ENCODE results near the gene SHB. TPM values are rescaled to one million over a fixed set of nuclear protein-coding genes. Genes with fewer than 3 reads are reported as not detected.
A peak's percentile ranks its signal among the peaks of the same experiment; 100 is the strongest.

Gene SHB
- total RNA-seq, 1 donor from 2014 or later, result 20.9 TPM

- Histone ChIP-seq H3K36me3 (no peaks in the 10 kb centered on the region), H3K27ac (no peak overlapping the region), H3K9me3 (no peaks in the 10 kb centered on the region), H3K4me3 (no peak overlapping the region), H3K4me1 (peaks cover 16% of the 10 kb centered on the region), H3K27me3 (no peaks in the 10 kb centered on the region)
- no peak for DNase-seq (ENCODE audit: extremely low spot score in 2 of 2)
- intact Hi-C loops (cut with DNase I), result loop anchor here (10.0 kb wide), 1 partner anchor 517 kb away; no protein-coding TSS in a partner anchor
- TF ChIP-seq, protein P1, sequence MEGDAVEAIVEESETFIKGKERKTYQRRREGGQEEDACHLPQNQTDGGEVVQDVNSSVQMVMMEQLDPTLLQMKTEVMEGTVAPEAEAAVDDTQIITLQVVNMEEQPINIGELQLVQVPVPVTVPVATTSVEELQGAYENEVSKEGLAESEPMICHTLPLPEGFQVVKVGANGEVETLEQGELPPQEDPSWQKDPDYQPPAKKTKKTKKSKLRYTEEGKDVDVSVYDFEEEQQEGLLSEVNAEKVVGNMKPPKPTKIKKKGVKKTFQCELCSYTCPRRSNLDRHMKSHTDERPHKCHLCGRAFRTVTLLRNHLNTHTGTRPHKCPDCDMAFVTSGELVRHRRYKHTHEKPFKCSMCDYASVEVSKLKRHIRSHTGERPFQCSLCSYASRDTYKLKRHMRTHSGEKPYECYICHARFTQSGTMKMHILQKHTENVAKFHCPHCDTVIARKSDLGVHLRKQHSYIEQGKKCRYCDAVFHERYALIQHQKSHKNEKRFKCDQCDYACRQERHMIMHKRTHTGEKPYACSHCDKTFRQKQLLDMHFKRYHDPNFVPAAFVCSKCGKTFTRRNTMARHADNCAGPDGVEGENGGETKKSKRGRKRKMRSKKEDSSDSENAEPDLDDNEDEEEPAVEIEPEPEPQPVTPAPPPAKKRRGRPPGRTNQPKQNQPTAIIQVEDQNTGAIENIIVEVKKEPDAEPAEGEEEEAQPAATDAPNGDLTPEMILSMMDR (IDR thresholded peaks at IDR 0.05), result no peak
- no peak for TF ChIP-seq POLR2A (IDR thresholded peaks at IDR 0.05)
- no peak for TF ChIP-seq POLR2AphosphoS5 (IDR thresholded peaks at IDR 0.05; ENCODE audit: insufficient read depth in 1 of 2, low read depth in 1 of 2)
These were observed 151.0 kb downstream of the SHB start for GRCh38 chr9:37917801-37918664.

DNA sequence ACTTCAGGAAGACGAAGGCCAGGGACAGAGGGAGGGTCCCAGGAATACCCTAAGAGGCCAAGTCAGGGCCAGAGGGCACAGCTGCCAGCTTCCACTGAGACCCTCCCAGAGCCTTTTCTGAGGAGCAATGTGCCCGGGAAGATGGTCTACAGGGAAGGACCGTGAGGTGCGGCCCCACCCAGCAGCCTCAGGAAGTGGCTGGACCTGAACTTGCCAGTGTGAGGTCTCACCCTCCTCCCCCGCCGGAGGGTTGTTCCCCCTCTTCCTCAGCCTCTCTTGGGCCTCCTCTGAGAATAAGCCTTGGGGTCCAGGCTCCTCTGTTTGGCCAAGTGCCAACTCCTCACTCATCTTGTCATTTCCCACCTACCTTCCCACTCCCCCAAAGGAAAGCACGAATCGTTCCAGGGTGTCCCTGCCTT lies 151.7 kb downstream of the SHB start:
- Histone ChIP-seq H3K4me3 (no peak overlapping the region), H3K36me3 (no peaks in the 10 kb centered on the region), H3K27ac (no peak overlapping the region), H3K27me3 (no peaks in the 10 kb centered on the region), H3K4me1 (peaks cover 16% of the 10 kb centered on the region), H3K9me3 (no peaks in the 10 kb centered on the region)
- intact Hi-C loops (cut with DNase I), result loop anchor here (10.0 kb wide), 1 partner anchor 517 kb away; no protein-coding TSS in a partner anchor
- TF ChIP-seq POLR2A (IDR thresholded peaks at IDR 0.05), result no peak
- TF ChIP-seq POLR2AphosphoS5 (IDR thresholded peaks at IDR 0.05; ENCODE audit: insufficient read depth in 1 of 2, low read depth in 1 of 2), result no peak
- TF ChIP-seq, protein P1 (IDR thresholded peaks at IDR 0.05), result no peak
- no peak for DNase-seq (ENCODE audit: extremely low spot score in 2 of 2)

- Histone ChIP-seq H3K36me3 (no peaks in the 10 kb centered on the region), H3K27me3 (no peaks in the 10 kb centered on the region), H3K4me3 (no peak overlapping the region), H3K9me3 (no peaks in the 10 kb centered on the region), H3K27ac (no peak overlapping the region), H3K4me1 (peaks cover 16% of the 10 kb centered on the region)
- intact Hi-C loops (cut with DNase I), result loop anchor here (10.0 kb wide), 1 partner anchor 518 kb away; no protein-coding TSS in a partner anchor
- no peak for DNase-seq (ENCODE audit: extremely low spot score in 2 of 2)
- TF ChIP-seq POLR2AphosphoS5 (IDR thresholded peaks at IDR 0.05; ENCODE audit: insufficient read depth in 1 of 2, low read depth in 1 of 2) (peak in 1 of 2 donors; percentile 47), POLR2A (IDR thresholded peaks at IDR 0.05) (no peak)
- TF ChIP-seq, protein P1 (IDR thresholded peaks at IDR 0.05), result no peak
These were observed 152.3 kb downstream of the SHB start for GRCh38 chr9:37916471-37917312.

- Histone ChIP-seq H3K4me3 (no peak overlapping the region), H3K27ac (no peak overlapping the region), H3K9me3 (no peaks in the 10 kb centered on the region), H3K36me3 (no peaks in the 10 kb centered on the region), H3K27me3 (no peaks in the 10 kb centered on the region), H3K4me1 (peaks cover 12% of the 10 kb centered on the region)
- DNase-seq (ENCODE audit: extremely low spot score in 2 of 2), result peak in 1 of 2 donors; percentile 85
- TF ChIP-seq, protein P1 (IDR thresholded peaks at IDR 0.05), result no peak
- TF ChIP-seq POLR2A (IDR thresholded peaks at IDR 0.05) (no peak), POLR2AphosphoS5 (IDR thresholded peaks at IDR 0.05; ENCODE audit: insufficient read depth in 1 of 2, low read depth in 1 of 2) (no peak)
- intact Hi-C loops (cut with DNase I), result loop anchor here (10.0 kb wide), 1 partner anchor 519 kb away; no protein-coding TSS in a partner anchor
These were observed 153.0 kb downstream of the SHB start for GRCh38 chr9:37915911-37916470.
